Measurements from ENCODE around the gene PFKFB4. TPM values are rescaled to one million over a fixed set of nuclear protein-coding genes. Genes with fewer than 3 reads are reported as not detected.
A peak's percentile ranks its signal among the peaks of the same experiment; 100 is the strongest.

PFKFB4 gene
- total RNA-seq, 1 donor: 12.3 TPM

DNA sequence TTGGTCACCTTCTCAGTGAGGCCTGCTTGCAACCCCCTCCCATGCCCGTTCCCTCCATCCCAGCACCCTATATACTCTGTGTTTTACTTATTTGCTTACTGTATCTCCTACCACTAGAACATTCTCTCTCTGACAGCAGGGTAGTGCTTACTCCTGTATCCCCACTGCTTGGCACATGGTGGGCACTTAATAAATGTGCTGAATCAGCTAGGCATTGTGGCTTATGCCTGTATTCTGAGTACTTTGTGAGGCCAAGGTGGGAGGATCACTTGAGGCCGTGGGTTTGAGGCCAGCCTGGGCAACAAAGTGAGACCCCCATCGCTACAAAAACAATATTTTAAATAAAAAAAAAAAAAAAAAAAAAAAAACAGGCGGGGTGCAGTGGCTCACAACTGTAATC, 45.1 kb downstream of the PFKFB4 start:
- Histone ChIP-seq H3K79me2 (ENCODE audit: insufficient read depth, low read length) (no peaks in the 10 kb centered on the region), H2AFZ (ENCODE audit: low read length) (no peak overlapping the region), H3K4me3 (ENCODE audit: insufficient read depth, low read length) (no peak overlapping the region), H3K36me3 (ENCODE audit: insufficient read depth, low read length) (no peaks in the 10 kb centered on the region), H3K27ac (ENCODE audit: low read depth, low read length) (no peak overlapping the region), H3K27me3 (ENCODE audit: insufficient read depth, low read length) (no peaks in the 10 kb centered on the region), H3K9me3 (ENCODE audit: low read depth, low read length) (no peaks in the 10 kb centered on the region), H4K20me1 (ENCODE audit: insufficient read depth, low read length) (no peaks in the 10 kb centered on the region), H3K4me2 (ENCODE audit: insufficient read depth, low read length) (no peak overlapping the region), H3K4me1 (ENCODE audit: insufficient read depth, low read length) (peaks cover 9% of the 10 kb centered on the region)
- no peak for DNase-seq (ENCODE audit: insufficient read length, low spot score, missing footprints)
- TF ChIP-seq, protein P1, sequence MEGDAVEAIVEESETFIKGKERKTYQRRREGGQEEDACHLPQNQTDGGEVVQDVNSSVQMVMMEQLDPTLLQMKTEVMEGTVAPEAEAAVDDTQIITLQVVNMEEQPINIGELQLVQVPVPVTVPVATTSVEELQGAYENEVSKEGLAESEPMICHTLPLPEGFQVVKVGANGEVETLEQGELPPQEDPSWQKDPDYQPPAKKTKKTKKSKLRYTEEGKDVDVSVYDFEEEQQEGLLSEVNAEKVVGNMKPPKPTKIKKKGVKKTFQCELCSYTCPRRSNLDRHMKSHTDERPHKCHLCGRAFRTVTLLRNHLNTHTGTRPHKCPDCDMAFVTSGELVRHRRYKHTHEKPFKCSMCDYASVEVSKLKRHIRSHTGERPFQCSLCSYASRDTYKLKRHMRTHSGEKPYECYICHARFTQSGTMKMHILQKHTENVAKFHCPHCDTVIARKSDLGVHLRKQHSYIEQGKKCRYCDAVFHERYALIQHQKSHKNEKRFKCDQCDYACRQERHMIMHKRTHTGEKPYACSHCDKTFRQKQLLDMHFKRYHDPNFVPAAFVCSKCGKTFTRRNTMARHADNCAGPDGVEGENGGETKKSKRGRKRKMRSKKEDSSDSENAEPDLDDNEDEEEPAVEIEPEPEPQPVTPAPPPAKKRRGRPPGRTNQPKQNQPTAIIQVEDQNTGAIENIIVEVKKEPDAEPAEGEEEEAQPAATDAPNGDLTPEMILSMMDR (IDR thresholded peaks at IDR 0.05; ENCODE audit: extremely low read depth, low read depth, low read length): no peak

GRCh38 chr3:48507256-48508061, 49.1 kb downstream of the PFKFB4 start:
- Histone ChIP-seq H3K27ac (ENCODE audit: low read depth, low read length) (no peak overlapping the region), H3K4me1 (ENCODE audit: insufficient read depth, low read length) (peaks cover 25% of the 10 kb centered on the region), H3K4me3 (ENCODE audit: insufficient read depth, low read length) (peak overlapping the region; percentile 25), H3K27me3 (ENCODE audit: insufficient read depth, low read length) (no peaks in the 10 kb centered on the region), H2AFZ (ENCODE audit: low read length) (peak overlapping the region; percentile 70), H3K79me2 (ENCODE audit: insufficient read depth, low read length) (peaks cover 6% of the 10 kb centered on the region), H3K36me3 (ENCODE audit: insufficient read depth, low read length) (no peaks in the 10 kb centered on the region), H3K4me2 (ENCODE audit: insufficient read depth, low read length) (peak overlapping the region; percentile 53), H4K20me1 (ENCODE audit: insufficient read depth, low read length) (peaks cover 5% of the 10 kb centered on the region), H3K9me3 (ENCODE audit: low read depth, low read length) (no peaks in the 10 kb centered on the region)
- TF ChIP-seq, protein P1 (IDR thresholded peaks at IDR 0.05; ENCODE audit: extremely low read depth, low read depth, low read length): peak; percentile 31
- DNase-seq (ENCODE audit: insufficient read length, low spot score, missing footprints): peak; percentile 91

DNA sequence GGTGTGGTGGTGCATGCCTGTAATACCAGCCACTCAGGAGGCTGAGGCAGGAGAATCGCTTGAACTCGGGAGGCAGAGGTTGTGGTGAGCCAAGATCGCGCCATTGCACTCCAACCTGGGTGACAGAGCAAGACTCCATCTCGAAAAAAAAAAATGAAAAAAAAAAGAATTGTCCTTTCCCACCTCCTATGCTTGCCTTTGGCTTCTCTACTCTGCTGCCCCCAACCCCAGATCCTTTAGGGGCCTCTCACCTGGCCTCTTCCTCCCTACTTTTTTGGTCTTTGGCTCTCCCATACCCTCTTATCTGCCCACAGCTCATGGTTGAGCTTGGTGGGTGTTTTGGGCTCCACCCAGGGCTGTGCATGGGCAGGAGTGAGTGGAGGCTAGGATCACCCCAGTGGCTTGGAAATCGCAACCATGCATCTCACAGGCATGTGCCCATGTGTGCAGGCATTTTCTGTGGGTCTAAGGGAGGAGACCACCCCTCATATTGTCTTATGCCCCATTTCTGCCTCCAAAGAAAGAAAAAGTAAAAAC, 50.6 kb downstream of the PFKFB4 start:
- TF ChIP-seq, protein P1 (IDR thresholded peaks at IDR 0.05; ENCODE audit: extremely low read depth, low read depth, low read length): no peak
- no peak overlapping the region for H2AFZ ChIP-seq (ENCODE audit: low read length)
- peaks cover 11% of the 10 kb centered on the region for H4K20me1 ChIP-seq (ENCODE audit: insufficient read depth, low read length)
- no peak overlapping the region for H3K4me3 ChIP-seq (ENCODE audit: insufficient read depth, low read length)
- peaks cover under 1% of the 10 kb centered on the region for H3K36me3 ChIP-seq (ENCODE audit: insufficient read depth, low read length)
- peak; percentile 45 for DNase-seq (ENCODE audit: insufficient read length, low spot score, missing footprints)
- H3K79me2 ChIP-seq (ENCODE audit: insufficient read depth, low read length): peaks cover 19% of the 10 kb centered on the region
- no peaks in the 10 kb centered on the region for H3K9me3 ChIP-seq (ENCODE audit: low read depth, low read length)
- no peak overlapping the region for H3K4me2 ChIP-seq (ENCODE audit: insufficient read depth, low read length)
- H3K27ac ChIP-seq (ENCODE audit: low read depth, low read length): no peak overlapping the region
- H3K4me1 ChIP-seq (ENCODE audit: insufficient read depth, low read length): peaks cover 25% of the 10 kb centered on the region
- H3K27me3 ChIP-seq (ENCODE audit: insufficient read depth, low read length): no peaks in the 10 kb centered on the region

DNA sequence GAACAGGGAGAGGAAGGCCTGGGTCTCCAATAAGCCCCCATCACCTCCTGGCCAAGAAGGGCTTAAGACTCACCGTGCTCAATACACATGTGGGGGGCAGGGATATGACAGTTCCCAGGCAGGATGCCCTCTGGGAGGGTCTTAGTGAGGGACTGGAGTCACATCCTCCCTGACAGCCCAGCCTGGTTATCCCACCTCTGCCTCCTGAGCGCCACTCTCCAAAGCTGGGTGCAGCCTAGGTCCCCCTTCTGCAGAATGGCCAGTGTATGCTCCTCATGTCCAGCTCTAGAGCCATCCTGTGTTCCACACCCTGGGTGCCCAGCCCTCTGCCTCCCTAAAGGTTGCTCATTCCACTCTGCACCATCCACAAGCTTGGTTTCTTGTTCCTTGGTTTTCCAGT, 51.5 kb downstream of the PFKFB4 start:
- Histone ChIP-seq H3K9me3 (ENCODE audit: low read depth, low read length) (no peaks in the 10 kb centered on the region), H3K4me2 (ENCODE audit: insufficient read depth, low read length) (peak overlapping the region; percentile 77), H4K20me1 (ENCODE audit: insufficient read depth, low read length) (peaks cover 11% of the 10 kb centered on the region), H3K36me3 (ENCODE audit: insufficient read depth, low read length) (peaks cover 5% of the 10 kb centered on the region), H3K79me2 (ENCODE audit: insufficient read depth, low read length) (peaks cover 23% of the 10 kb centered on the region), H3K27me3 (ENCODE audit: insufficient read depth, low read length) (no peaks in the 10 kb centered on the region), H3K4me3 (ENCODE audit: insufficient read depth, low read length) (no peak overlapping the region), H3K27ac (ENCODE audit: low read depth, low read length) (no peak overlapping the region), H3K4me1 (ENCODE audit: insufficient read depth, low read length) (peaks cover 25% of the 10 kb centered on the region), H2AFZ (ENCODE audit: low read length) (no peak overlapping the region)
- TF ChIP-seq, protein P1 (IDR thresholded peaks at IDR 0.05; ENCODE audit: extremely low read depth, low read depth, low read length): no peak
- DNase-seq (ENCODE audit: insufficient read length, low spot score, missing footprints): peak; percentile 39
